Epithelial cell of prostate (primary cell): Measurements from ENCODE around the gene FAHD1.
"Not testable (repeated sequence)": the region's sequence is repeated elsewhere in the genome, so short reads cannot be mapped to it uniquely, and the experiment has no call there.

Source experiments
- DNase-seq: peaks from one replicate; pipeline ENCODE4 v3.0.0-alpha.2; 2011; ENCODE audit warnings: low read depth, low spot score
- H3K27ac ChIP-seq: fragments of 450-650 bp; 2 replicates; pipeline ENCODE4 v1.5.1; 2017; ENCODE audit warnings: mild to moderate bottlenecking

Gene FAHD1

DNA sequence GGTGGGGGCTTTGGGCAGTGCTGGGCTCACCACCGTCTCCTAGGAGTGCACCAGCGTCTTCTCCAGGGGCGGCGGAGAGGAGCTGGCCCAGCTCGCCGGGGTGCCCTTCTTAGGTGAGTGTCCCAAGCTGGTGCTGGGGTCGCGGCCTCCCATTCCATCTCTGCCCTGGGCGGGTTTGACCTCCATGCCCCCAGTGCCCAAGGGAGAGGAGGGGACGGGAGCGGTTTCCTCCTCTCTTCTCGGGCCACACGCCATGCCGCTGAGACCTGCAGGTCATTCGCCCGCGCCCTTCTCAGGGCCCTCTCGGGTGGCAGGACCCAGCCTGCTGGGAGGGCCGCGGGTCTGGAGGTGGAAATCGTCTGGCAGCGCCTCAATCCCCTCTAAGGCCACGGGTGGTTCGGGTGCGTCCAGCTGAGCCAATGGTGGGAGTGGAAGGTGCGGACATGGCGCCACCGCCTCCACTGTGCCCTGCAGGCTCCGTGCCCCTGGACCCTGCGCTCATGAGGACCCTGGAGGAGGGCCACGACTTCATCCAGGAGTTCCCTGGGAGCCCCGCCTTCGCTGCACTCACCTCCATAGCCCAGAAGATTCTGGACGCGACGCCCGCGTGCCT, 38.8 kb upstream of the FAHD1 start:
- no peak overlapping the region for H3K27ac ChIP-seq
- DNase-seq = no peak

DNA sequence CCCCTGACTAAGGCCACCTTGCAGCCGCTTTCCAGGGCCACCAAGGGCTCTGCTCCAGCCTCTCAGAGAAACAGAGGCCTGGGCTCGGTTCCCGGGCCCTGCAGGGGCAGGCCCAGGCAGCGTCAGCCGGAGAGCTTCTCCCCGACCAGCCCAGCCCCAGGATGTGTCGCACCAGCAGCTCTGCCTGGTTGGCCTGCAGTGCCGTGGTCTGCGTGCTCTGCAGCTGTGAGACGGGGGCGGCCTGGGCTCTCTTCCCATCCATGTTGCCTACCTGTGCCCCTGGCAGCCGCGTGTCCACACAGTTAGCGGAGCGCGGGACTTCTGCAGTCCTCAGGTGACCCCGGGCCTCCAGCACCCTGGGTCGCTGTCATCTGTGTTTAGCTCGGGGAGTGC, 38.3 kb upstream of the FAHD1 start:
- H3K27ac ChIP-seq = no peak overlapping the region
- DNase-seq = no peak

DNA sequence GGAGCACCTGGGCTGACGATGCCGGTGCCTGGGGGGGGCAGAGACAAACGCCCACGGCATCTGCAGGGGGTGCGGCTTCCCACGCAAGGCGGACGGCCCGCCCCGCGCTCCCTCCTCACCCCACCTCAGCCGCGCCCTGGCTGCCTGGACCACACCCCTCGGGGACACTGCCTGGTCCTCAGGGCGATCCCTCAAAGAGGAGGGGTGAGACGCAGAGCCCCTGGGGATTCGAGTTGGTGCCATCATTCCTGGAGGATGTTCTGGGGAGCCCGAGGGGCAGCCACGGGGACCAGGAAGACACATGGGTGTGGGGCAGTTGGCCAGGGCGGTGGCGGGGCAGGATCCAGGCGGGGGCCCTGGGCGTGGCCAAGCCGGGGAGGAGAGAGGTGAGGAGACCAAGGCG, 37.4 kb upstream of the FAHD1 start:
- DNase-seq = no peak
- H3K27ac ChIP-seq = no peak overlapping the region

DNA sequence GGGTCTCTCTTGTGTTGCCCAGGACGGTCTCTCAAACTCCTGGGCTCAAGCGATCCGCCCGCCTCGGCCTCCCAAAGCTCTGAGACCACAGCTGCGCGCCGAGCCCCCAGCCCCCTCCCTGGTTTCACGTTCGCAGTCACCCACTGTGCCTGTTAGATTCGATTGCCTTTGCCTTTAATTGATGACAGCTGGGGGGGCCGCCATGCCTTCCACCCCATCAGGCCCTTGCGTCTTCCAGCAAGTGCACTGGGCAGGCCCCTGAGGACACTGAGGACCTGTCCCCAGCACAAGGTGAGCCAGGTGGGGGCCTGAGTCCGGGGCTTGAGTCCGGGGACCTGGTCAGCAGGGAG, 36.8 kb upstream of the FAHD1 start:
- DNase-seq = no peak
- H3K27ac ChIP-seq = no peak overlapping the region

DNA sequence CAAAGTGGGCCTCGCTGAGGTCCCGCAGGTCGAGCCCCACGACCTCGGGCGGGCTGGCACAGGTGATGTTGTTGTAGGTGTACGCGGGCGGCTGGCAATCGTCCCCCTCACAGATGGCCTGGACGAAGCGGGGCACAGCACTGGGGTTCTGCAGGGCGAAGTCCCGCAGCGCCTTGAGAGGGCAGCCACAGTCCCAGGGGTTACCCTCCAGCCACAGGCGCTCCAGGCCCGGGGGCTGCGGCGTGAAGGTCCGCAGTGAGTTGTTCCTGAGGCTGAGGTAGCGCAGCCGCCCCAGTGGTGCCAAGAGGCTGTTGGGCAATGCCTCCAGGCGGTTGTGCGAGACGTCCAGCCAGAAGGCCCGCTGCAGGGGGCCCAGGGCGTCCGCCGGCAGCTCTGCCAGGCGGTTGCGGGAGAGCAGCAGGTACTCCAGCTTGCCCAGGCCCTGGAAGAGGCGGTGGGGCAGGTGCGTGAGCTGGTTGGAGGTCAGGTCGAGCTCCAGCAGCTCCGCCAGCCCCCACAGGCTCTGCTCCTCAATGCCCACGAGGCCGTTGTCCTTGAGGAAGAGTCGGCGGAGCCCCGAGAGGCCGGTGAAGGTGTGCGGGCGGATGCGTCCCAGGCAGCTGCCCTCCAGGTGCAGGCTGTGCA, 36.3 kb upstream of the FAHD1 start:
- H3K27ac ChIP-seq = no peak overlapping the region
- no peak for DNase-seq

DNA sequence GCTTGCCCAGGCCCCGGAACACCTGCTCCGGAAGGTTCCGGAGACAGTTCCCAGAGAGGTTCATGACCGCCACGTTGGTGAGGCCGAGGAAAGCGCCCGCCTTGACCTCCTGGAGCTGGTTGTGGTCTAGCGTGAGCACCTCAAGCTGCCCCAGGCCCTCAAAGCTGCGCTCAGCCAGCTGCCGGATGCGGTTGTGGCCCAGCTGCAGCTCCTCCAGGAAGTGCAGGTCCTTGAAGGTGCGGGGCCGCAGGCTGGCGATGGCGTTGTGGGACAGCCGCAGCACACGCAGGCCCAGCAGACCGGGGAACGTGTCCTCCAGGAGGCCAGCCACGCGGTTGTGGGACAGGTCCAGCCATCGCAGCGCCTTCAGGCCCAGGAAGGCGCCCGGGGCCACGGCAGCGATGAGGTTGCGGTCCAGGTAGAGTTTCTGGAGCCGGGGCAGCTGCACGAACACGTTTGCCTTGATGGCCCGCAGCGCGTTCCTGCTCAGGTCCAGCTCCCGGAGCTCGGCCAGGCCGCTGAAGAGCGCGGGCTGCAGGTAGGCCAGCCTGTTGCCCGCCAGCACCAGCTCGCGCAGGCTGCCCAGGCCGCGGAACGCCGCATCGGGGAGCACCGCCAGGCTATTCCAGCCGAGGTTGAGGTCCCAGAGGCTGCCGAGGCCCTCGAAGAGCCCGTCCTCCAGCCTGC, 35.6 kb upstream of the FAHD1 start:
- no peak overlapping the region for H3K27ac ChIP-seq
- no peak for DNase-seq

DNA sequence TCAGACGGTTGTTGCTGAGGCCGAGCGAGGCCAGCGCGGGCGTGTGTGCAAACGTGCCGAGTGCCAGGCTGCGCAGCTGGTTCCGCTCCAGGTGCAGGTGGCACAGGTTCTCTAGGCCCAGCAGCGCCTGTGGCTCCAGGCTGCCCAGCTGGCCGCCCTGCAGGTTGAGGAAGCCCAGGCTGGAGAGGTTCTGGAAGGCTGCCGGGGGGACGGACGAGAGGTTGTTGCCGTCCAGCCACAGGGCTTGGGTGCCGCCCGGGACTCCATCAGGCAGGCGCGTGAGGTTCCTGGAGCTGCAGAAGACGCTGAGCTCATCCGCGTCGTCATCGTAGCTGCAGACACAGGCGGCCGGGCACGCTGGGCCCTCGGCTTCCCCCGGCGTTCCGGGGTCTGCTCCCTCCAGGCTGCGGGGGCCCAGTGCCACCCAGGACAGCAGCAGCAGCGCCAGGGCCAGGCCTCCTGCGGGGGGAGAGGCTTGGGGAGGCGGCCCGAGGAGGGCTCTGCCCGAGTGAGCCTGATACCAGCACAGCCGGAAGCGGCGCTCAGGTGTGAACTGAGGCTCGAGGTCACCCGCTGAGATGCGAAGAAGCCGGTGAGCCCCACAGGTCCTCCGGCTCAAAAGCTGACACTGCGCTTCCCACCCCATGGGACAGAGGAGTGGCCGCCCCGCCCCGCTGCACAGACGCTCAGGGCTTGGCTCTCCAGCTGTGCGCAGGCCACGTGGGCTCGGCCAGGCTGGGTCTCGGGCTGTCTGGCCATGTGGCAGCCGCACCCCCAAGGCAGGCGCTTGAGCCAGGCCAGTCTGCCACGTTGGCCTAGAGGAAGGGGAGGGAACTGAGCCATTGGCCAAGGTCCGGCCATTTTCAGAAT, 34.8 kb upstream of the FAHD1 start:
- DNase-seq = no peak
- H3K27ac ChIP-seq = no peak overlapping the region

DNA sequence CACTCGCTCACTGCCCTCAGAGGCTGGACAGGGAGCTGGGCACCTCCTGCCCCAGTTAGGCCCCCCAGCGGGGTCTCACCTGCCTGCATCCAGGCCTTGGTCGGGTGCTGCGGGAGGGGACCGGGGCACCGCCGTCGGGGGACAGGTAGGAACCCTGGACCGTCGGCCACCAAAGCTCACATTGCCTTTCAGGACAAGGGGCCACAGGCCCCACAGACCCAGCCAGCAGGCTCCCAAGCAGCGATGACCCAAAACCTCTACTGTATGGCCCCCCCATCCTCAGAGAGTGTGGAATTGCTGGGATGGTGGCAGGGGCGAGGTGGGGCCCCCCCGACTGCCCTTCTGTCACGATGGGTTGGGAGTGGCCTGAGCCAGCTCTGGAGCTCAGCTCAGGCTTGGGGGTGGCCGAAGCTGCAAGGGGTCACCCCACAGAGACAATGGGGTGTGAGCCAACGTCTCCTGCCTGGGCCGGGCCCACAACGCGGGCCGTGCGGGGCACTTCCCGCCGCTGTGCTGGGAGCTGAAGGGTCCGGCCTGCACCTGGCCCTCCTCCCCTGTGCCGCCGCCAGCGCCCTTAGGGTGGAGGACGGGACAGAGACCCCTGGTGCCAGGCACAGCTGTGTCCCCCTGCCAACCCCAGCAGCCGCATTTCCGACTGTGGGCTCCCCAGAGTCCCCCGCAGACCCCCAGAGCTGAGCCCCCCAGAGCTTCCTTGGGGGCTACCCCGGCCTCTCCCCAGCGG, 34.0 kb upstream of the FAHD1 start:
- DNase-seq = no peak

DNA sequence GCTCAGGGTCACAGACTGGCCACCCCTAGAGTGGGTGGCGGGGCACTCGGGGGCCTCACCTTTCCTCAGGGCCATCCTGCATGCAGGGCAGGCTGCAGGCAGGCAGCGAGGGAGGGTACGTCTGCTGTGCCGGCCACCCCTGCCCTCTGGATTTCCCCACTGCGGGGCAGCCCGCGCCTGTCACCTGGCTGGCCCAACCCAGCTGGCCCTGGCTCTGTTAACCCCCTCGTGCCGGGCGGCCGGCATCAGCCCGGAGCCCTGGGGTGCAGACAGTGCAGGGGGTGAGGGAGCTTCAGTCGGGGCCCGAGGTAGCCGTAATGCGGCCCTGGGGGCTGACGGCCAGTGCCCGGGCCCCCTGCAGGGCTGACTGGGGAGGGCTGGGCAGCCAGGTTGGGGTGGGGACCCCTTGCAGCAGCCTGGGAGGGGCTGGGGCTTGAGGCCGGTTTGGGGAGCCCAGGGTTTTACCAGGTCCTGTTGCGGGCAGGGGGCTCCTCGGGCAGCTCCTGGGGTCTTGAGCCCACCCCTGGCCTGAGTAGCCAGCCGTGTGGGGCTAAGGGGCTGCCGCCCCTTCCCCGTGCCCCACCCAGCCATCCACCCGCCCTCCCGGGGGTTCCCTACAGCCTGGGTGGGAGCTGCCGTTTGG, 33.3 kb upstream of the FAHD1 start, which contains the start of gene IGFALS:
Gene IGFALS (minus strand): TSS at position 128 of the 643 bp plus-strand sequence. CDS start 53 bp downstream, at position 75.
- DNase-seq = no peak
- H3K27ac ChIP-seq = no peak within 1 kb of the TSS

More for the DNA sequence above, 34.0 kb upstream of the FAHD1 start:
- no peak overlapping the region for H3K27ac ChIP-seq

DNA sequence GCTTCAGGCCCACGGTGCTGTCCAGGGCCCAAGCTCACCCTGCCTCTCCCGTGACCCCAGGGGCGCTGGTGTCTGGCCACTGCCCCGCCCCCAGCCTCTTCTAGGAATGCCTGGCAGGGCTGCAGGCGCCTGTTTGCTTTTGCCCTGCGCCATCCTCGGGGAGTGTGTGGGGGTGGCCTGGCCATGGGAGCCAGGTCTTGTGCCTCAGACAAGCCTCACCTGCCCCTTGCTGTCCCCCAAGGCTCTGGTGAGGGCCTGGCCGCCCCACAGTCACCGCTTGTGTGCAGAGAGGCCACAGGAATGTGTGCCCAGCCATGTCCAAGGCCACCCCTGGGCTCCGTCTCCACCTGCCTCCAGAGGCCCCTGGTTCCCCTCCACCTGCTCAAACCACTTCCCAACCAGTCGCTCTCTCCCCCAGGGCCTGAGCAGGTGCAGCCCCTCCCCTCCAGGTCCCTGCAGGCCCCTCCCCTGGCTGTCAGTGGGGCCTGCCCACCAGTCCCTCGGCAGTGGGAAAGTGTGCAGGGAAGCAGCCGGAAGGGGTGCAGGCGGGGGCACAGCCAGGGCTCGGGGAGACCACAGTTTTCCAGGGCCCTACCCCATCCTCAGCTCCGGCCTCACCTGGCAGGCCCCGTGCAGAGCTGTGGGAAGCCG, 32.7 kb upstream of the FAHD1 start:
- no peak for DNase-seq
- no peak overlapping the region for H3K27ac ChIP-seq

DNA sequence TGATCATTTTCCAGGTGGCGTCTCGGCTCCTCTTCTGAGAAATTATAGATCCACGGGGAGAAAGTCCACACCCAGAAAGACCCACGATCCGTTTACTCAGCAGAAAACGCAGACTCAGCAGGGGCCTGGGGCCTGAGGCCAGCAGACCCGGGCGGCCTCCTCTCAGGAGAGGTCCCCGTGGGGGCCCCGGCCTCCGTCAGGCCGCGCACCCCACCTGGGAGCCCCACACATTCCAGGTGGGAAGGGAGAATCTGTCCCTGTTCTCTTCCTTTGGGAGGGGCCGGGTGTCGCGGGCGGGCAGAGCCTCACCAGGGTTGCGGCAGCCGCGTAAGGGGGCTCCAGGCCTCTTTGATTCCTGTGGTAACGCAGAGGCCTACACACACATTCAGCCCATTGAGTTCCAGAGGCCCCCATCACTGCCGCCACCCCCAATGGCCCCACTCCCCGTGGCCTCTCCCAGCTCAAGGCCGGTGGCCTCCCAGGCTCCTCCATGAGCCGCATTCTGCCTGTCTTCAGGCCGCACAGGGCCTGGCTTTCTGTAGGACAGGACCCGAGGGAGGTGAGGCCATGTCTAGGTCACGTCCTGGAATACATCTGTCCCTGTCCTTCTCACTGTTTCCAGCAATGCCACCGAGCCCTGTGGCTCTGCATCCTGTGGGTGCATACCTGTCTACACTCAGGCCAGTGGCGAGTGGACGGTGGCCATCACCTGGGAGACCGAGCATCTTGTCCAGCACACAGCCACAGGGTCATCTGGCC, 31.9 kb upstream of the FAHD1 start:
- no peak overlapping the region for H3K27ac ChIP-seq
- DNase-seq = no peak

DNA sequence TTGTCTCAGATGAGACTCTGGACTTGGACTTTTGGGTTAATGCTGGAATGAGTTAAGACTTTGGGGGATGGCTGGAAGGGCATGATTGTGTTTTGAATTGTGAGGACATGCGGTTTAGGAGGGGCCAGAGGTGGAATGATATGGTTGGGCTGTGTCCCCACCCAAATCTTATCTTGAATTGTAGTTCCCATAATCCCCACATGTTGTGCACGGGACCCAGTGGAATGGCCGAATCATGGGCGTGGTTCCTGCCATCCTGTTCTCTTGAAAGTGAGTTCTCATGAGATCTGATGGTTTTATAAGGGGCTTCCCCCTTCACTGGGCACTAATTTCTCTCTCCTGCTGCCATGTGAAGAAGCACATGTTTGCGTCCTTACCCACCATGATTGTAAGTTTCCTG, 27.7 kb upstream of the FAHD1 start:
- H3K27ac ChIP-seq, DNase-seq: not testable (repeated sequence)

DNA sequence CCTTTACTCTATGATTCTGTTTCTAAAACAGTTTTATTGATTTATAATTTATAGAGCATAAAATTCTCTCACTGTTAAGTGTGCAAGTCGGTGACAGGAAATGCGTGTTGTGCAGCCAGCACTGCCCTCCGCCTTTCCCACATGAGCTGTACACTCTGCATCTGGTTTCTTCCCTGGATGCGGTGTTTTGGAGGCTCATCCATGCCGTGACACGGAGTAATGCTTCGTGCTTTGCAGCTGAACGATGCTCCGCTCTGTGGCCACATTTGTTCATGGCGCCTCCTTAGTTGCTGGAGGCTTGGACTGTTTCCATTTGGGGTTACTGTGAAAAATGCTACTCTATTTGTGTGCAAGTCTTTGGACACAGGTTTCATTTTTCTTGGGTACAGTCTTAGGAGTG, 26.3 kb upstream of the FAHD1 start:
- DNase-seq = no peak
- H3K27ac ChIP-seq = no peak overlapping the region

DNA sequence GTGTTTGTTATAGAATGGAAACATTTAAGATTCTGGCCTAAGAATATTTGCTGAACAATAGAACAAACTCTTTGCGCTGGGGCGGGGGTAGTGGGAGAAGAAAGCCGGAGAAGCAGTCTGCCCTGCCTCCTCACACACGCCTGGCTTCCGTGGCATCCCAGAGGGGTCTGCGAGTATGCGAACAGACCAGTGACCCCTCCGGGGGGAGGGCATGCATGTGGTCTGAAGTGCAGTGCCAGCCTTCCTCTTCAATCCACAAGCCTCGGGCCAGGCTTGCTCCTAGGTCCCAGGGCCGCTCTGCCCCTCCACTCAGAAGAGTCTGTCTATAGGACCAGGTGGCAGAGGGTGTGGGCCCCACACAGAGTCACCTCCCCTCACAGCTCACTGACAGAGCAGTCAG, 19.4 kb upstream of the FAHD1 start:
- no peak for DNase-seq
- no peak overlapping the region for H3K27ac ChIP-seq

DNA sequence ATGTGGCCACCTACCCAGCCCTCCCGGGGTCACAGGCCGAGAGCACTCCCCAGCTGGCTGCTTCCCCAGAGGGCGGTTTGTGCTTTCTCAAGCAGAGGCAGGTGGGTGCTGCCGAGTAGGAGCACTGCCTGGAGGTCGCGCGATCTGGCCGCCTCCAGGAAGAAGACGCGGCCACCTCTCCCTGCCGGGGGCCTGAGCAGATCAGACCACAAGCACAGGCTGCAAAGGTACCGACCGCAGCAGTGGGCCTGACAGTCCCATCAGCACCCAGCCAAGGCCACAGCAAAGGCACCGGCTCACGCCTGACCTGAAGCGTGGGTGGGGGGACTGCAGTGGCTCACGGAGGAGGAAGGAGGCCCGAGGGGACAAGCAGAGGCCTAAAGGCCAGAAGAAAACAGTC, 18.3 kb upstream of the FAHD1 start:
- DNase-seq = no peak
- H3K27ac ChIP-seq = no peak overlapping the region

DNA sequence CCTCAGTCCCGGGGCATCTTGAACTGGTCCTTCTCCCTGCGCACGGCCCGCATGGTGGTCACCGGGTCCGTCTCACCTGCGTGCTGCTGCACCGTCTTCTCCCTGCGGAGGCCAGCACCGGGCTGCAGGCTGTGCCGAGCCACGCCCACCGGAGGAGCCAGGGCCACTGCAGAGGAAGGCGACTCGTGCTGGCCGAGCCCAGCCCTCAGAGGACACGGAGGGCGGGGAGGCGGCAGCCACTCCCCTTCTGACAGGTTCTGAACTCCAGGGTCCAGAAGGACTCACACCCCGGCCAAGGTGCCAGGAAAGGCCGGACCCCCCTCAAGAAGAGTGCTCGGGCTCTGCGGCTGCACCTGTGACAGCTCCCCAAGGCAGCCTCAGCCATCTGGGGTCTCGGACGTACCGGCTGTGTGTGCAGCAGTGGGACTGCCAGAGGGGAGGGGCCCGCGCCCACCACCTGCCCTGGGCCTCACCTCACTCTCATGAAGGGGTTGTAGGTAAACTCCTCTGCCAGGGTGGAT, 17.7 kb upstream of the FAHD1 start:
- DNase-seq = no peak
- H3K27ac ChIP-seq = no peak overlapping the region

DNA sequence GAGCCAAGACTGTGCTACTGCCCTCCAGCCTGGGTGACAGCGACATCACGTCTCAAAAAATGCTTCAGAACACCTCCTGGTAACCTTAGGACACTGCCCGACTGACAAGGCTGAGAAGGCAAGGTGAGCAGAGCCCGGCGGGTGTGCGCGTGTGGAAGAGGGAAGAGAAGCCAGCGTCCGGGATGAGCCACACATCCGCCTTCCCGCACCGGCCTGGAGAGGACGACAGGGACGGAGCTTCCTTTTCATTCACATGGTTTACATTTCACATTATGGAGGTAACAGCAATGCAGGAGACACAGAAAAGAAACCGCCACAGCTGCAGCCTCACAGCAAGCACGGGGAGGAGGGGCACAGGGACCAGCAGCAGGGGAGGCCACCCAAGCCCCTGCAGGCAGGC, 16.9 kb upstream of the FAHD1 start:
- DNase-seq = no peak

DNA sequence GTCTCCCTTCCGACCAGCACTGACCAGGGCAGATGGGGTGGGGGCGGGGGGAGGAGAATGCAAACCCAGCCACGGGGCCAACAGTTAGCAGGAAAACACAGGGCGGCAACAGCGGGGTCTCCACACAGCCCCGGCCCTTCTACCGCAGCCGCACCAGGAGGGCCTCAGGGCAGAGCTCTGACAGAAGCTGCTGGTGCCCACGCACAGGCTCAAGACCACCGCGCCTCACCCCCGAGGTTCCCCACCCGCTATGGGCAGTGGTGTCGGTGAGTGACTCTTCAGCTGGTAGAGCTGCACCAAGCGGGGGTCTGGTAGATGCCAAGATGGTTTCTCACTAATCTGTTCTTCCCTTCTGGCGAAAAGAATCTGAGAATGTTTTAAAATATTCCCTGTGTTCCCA, 16.5 kb upstream of the FAHD1 start:
- H3K27ac ChIP-seq = no peak overlapping the region
- DNase-seq = no peak

More for the DNA sequence above, 16.9 kb upstream of the FAHD1 start:
- no peak overlapping the region for H3K27ac ChIP-seq
